Adipocyte (in vitro differentiated cells): Measurements from ENCODE around the gene ARHGAP5.

ENCODE experiments used
- DNase-seq: peaks from one replicate; pipeline ENCODE4 v3.0.0-alpha.2; 2015; ENCODE audit warnings: low read depth
- H3K27me3 ChIP-seq: replicated peaks from 2 replicates; pipeline ENCODE4 v1.7.0; 2013; ENCODE audit warnings: mild to moderate bottlenecking, low read length, moderate library complexity; ENCODE audit not compliant: control insufficient read depth, insufficient read depth
- H3K36me3 ChIP-seq: 2 replicates; pipeline ENCODE4 v1.7.0; 2013; ENCODE audit warnings: low read length, mild to moderate bottlenecking, moderate library complexity; ENCODE audit not compliant: control insufficient read depth, insufficient read depth, severe bottlenecking
- H3K4me1 ChIP-seq: 2 replicates; pipeline ENCODE4 v1.7.0; 2013; ENCODE audit warnings: mild to moderate bottlenecking, low read length, moderate library complexity; ENCODE audit not compliant: control insufficient read depth, insufficient read depth
- H3K4me3 ChIP-seq: 2 replicates; pipeline ENCODE4 v1.7.0; 2013; ENCODE audit warnings: mild to moderate bottlenecking, low read length, moderate library complexity
- H3K9ac ChIP-seq: 2 replicates; pipeline ENCODE4 v1.7.0; 2013; ENCODE audit warnings: mild to moderate bottlenecking, low read length, moderate library complexity
- H3K9me3 ChIP-seq: 2 replicates; pipeline ENCODE4 v1.7.0; 2013; ENCODE audit warnings: mild to moderate bottlenecking, low read length, moderate library complexity; ENCODE audit not compliant: control insufficient read depth

The ARHGAP5 gene

GRCh38 chr14:32203928-32204357 lies 126.8 kb downstream of the ARHGAP5 start:
- peak; percentile 22 for DNase-seq
- no peaks in the 10 kb centered on the region for H3K36me3 ChIP-seq
- peaks cover 16% of the 10 kb centered on the region for H3K4me1 ChIP-seq
- H3K4me3 ChIP-seq = peak overlapping the region; percentile 88
- H3K9ac ChIP-seq = peak overlapping the region; percentile 84
- peaks cover 18% of the 10 kb centered on the region for H3K27me3 ChIP-seq
- no peaks in the 10 kb centered on the region for H3K9me3 ChIP-seq

GRCh38 chr14:32205554-32205953 lies 128.4 kb downstream of the ARHGAP5 start:
- Histone ChIP-seq H3K27me3 (peaks cover 18% of the 10 kb centered on the region), H3K9me3 (peaks cover 4% of the 10 kb centered on the region), H3K9ac (no peak overlapping the region), H3K4me3 (no peak overlapping the region), H3K4me1 (peaks cover 16% of the 10 kb centered on the region), H3K36me3 (no peaks in the 10 kb centered on the region)
- DNase-seq = no peak

- Histone ChIP-seq H3K9me3 (peaks cover 4% of the 10 kb centered on the region), H3K36me3 (no peaks in the 10 kb centered on the region), H3K4me3 (no peak overlapping the region), H3K4me1 (peaks cover 15% of the 10 kb centered on the region), H3K27me3 (peaks cover 18% of the 10 kb centered on the region), H3K9ac (no peak overlapping the region)
- DNase-seq = no peak
Measured at GRCh38 chr14:32205984-32206383, 128.9 kb downstream of the ARHGAP5 start.

- Histone ChIP-seq H3K9me3 (peaks cover 4% of the 10 kb centered on the region), H3K4me1 (peaks cover 12% of the 10 kb centered on the region), H3K4me3 (no peak overlapping the region), H3K36me3 (no peaks in the 10 kb centered on the region), H3K27me3 (peaks cover 18% of the 10 kb centered on the region), H3K9ac (no peak overlapping the region)
- DNase-seq = no peak
Measured at GRCh38 chr14:32206552-32206951, 129.4 kb downstream of the ARHGAP5 start.

- Histone ChIP-seq H3K36me3 (no peaks in the 10 kb centered on the region), H3K27me3 (peaks cover 18% of the 10 kb centered on the region), H3K4me3 (no peak overlapping the region), H3K9ac (no peak overlapping the region), H3K9me3 (peaks cover 4% of the 10 kb centered on the region), H3K4me1 (no peaks in the 10 kb centered on the region)
- no peak for DNase-seq
Measured at GRCh38 chr14:32208490-32208889, 131.4 kb downstream of the ARHGAP5 start.
